ENCODE measurements around the gene GAR1.
"Not testable (repeated sequence)": the region's sequence is repeated elsewhere in the genome, so short reads cannot be mapped to it uniquely, and the experiment has no call there.

Gene GAR1

DNA sequence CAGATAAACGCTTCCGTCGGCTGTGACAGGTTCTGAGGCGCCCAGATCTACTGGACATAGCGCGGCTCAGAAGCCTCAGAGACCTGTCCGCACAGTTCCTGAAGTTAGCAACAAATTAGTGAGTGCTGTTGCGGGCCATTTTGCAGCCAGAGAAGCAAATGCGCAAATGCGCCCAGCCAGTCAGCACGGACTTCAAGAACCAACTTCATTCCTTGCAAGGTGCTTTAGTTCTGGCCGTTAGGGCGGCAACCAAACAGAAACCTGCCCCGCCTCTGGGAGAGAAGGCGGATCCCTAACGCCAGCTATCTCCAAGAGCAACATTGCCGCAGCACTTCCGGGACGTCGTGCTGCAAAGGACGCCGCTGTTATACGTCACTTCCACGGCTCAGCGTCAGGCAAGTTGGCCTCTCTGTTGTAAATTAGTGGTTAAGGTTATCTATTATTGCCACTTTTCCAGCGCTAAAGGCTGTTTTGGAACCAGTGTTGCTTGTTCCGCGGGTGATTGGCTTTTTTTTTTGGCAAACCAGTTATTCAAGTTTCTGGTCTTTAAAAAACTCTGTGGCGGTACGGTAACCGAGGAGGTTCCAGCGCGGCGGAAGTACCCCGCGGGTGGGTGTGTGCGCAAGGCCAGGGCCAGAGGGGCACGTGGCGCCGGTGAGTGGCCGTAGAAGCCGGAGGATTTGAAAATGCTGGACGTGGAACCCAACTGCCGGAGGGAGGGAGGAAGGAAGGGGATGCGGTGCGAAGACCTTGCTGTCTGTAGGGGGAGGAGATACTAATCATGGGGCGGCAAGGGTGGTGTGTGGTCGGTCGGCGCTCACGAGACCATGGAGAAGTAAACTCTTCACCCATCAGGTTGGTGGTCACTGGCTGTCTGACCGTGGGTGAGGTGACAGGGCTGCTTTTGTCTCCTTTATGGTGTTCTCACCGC lies at the start of gene GAR1:
GAR1 (plus strand) TSS at position 612 of the 931 bp plus-strand sequence. CDS start 403 bp downstream, outside the sequence.
- peak; percentile 74 for DNase-seq

- not testable (repeated sequence) for DNase-seq
These were observed 33.5 kb upstream of the GAR1 start for GRCh38 chr4:109782092-109782491.

DNA sequence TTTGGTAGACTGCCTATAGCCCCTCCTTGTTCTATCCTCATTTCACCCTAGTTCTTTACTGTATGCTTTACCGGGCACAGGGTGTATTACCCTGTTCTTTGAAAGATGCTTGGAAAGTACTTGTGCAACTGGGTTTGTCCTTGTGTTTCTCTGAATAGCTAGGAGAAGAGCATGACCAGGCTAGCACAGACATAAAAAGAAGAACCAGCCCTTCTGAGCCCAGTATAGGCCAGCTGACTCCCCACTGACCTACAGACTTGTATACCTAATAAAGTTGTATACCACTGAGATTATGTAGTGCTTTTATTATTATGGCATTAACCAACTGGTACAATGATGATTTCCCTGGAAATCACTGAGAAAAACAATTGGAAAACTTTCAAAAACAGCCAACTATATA lies 28.7 kb upstream of the GAR1 start:
- DNase-seq: no peak

GRCh38 chr4:109787807-109788206 lies 27.8 kb upstream of the GAR1 start:
- no peak for DNase-seq

DNA sequence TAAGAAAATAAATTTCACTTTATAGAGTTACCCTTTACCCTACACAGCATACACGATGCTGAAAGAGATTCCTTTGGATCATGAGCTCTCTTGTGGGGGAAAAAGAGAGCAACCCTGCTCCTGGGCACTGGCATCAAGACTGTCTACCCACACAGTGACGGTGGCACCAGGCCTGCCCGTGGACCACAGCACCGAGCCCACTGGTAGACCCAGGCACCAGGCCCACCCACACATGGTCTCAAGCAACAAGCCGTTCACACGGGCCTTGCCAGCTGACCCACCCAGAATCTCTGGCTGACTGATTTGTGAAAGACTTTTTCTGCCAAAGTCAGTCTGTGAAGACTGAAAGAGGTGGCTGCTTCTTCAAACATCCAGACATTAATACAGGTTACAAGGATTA lies 20.5 kb upstream of the GAR1 start:
- no peak for DNase-seq

GRCh38 chr4:109798866-109799265 lies 16.7 kb upstream of the GAR1 start:
- DNase-seq: no peak

DNA sequence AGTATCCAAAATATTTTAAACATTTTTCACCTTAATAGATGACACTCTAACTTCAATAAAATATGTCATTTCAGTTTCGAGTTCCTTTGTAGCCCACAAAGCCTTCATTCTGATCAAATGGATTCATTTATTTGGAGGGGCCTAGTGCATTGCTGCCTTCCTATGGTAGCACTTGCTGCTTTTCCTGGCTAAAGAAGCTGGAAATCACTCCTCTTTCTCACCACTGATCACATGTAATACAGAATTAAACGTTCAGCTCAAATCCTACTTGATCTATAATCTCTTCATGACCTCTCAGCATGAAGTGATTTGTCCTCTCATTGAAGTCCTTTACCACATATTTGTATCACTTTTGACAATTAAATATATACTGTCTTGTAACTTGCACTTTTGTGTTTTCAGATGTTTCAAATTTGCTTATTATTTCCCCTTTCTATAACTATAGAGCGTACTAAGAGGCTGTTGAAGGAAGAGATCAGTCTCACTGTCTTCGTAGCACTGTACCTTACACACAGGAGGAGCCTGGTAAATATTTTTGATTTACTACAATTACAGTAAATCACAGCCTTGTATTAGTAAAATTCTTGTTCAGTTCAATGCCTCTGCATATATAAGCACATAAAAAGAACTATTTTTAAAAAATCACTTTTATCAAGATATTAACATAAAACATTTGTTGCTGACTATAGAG lies 14.3 kb upstream of the GAR1 start:
- no peak for DNase-seq

DNA sequence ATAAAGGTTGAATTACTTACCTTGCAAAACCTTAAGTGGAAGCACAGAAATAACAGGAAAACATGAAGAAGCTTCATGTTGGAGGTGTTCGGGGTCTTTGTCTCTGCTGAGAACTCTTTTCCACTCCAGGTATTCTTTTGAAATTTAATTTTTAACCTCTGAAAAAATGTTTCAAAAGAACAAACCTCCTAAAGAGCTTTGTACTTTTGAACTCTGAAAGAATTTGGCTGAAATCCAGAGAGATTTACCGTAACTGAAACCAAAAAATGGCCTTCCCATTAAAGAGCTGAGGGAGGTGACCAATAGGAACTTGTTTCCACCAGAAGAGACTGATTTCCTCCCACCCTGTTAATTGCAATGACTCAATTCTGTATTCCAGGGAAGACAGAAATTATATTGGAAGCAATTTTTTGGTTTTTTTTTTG lies 13.7 kb upstream of the GAR1 start, which contains the start of gene CFI:
CFI (minus strand) TSS at position 105 of the 425 bp plus-strand sequence; CDS start at position 77, 28 bp downstream.
- no peak for DNase-seq

- DNase-seq: peak; percentile 6
These were observed 11.5 kb upstream of the GAR1 start for GRCh38 chr4:109803924-109804571.

DNA sequence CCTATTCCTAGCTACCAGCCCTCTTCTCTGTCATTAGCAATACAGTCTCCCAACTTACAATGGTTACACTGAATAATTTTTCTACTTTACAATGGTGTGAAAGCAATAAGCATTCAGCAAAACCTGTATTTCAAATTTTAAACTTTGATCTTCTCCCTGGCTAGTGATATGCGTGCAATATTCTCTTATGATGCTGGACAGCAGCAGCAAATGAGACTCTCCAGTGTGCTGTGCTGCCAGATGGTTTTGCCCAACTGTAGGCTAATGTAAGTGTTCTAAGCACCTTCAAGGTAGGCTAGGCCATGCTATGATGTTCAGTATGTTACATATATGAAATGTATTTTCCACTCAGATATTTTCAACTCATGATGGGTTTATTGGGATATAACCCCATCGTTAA lies 5.9 kb upstream of the GAR1 start:
- DNase-seq: no peak

GRCh38 chr4:109810552-109811387 lies 4.8 kb upstream of the GAR1 start:
- no peak for DNase-seq

GRCh38 chr4:109811707-109812106 lies 3.9 kb upstream of the GAR1 start:
- DNase-seq: no peak

DNA sequence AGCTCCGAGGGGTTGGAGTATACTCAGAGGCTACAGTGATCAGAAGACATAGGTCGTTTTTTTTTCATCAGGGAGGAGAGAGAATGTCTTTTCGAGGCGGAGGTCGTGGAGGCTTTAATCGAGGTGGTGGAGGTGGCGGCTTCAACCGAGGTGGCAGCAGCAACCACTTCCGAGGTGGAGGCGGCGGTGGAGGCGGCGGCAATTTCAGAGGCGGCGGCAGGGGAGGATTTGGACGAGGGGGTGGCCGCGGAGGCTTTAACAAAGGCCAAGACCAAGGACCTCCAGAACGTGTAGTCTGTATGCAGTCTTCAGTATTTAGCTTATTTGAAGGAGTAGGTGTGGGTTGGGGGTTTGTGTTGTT lies 500 bp downstream of the GAR1 start:
- DNase-seq: no peak

DNA sequence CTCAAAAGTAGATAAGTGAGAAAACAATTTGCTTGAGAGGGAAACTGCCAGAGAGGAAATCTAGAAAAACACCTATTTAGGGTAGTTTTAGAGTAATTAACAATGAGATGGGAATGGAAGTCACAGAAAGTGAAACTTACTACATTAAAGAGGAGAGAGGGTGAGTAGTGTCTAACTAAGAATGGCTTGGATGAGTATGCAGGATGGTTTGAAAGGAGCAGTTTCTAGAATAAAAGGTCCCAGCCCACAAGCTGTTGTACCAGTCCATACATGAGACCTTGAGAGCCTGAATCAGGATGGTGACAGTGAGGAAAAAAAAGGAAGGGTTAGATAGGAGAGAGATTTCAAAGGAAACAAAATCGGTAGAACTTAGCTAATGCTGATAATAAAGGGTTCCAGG lies 1.3 kb downstream of the GAR1 start:
- DNase-seq: no peak

GRCh38 chr4:109818268-109818667 lies 2.7 kb downstream of the GAR1 start:
- DNase-seq: no peak

- DNase-seq: no peak
These were observed 5.0 kb downstream of the GAR1 start for GRCh38 chr4:109820563-109820962.

GRCh38 chr4:109821185-109821584 lies 5.6 kb downstream of the GAR1 start:
- no peak for DNase-seq

GRCh38 chr4:109826719-109827118 lies 11.2 kb downstream of the GAR1 start:
- DNase-seq: no peak

DNA sequence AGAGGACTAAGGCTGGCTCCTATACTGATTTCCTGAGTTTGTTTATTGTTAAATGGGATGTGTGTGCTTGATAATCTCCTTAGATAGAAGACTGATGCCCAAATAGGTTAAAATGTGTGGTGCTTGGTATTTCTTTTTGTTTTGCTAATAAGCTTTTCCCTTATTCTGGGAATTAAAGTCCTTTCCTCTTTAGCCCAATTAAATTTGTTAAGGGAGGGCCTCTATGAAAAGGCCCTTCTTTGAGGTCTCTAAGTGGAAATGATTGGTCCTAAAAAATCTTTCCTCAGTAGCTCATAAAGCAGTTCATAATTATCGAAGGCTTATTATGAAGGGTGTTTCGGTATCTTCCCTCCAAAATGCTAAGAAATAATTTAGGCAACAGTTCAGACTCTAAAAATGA lies 12.1 kb downstream of the GAR1 start, which contains the start of gene RRH:
RRH (plus strand) TSS at position 301 of the 400 bp plus-strand sequence; CDS start at position 357, 56 bp downstream.
- DNase-seq: no peak

DNA sequence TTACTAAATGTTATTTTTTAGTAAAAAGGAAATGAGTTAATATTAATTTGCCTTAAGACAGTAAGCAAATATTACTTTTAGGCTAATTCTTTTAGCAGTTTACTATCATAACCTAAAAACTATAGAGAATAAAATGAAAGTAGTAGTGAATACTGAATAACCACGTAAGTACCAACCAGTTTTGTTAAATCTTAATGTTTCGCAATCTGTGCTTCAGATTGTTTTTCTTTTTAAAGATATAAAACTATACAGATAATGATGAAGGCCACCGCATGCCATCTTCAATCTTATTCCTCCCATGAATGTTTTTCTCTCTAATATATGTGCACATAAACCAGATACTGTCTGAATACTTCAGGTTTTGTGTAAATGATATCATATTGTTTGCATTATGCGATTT lies 18.2 kb downstream of the GAR1 start:
- no peak for DNase-seq

DNA sequence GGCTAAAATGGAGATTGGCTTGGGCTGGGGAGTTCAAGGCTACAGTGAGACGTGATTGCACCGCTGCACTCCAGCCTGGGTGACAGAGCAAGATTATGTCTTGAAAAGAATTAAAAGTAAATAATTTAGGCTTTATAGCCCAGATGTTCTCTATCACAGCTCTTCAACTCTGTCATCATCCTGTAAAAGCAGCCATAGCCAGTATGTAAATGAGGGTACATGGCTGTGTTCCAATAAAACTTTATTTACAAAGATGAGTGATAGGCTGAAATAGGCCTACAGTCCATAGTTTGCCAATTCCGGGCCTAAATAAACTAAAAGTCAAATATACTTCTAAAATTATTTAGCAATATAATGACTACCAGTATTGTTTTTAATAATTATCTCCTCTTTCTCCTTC lies 21.4 kb downstream of the GAR1 start:
- no peak for DNase-seq

DNA sequence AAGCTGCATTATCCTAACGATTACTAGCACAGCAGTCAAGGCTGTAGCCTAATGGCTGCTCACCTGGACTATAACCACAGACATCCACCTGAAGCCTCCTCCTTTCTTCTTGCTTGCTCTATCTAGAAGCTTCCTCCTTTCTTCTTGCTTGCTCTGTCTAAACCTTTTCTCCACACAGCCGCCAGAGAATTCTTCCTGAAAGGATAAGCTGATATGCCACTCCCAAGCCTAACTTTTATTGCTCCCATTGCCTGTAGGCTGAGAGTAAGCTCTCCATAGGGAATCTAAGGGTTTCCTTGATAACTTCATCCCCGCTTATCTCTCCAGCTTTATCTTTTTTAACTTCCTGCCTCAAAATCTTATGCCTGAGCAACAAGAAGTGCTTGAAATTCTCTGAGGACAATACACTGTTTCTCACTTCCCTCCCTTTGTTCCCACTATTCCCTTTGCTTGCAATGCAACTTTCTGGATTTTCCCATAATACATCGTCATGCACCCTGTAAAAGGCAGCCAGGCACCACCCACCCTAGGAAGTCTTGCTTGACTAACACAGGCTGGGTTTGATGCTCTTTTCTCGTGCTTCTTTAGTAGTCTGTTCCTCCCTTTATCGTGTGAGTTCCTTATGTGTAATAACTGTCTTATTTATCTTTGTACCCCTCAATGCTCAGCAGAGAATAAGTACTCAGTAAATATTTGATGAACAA lies 31.0 kb downstream of the GAR1 start:
- no peak for DNase-seq

All from DMS79 treated with DMSO at 0.1 percent for 48 hours (cell line).